GM21717 (cell line): ENCODE data around the gene MNDA.

Experiments used
- ATAC-seq: cut with Tn5 transposase; IDR thresholded peaks from one replicate; pipeline ENCODE4 v1.9.1; 2021; ENCODE audit warnings: mild to moderate bottlenecking, moderate library complexity; ENCODE audit not compliant: unreplicated experiment

MNDA gene

DNA sequence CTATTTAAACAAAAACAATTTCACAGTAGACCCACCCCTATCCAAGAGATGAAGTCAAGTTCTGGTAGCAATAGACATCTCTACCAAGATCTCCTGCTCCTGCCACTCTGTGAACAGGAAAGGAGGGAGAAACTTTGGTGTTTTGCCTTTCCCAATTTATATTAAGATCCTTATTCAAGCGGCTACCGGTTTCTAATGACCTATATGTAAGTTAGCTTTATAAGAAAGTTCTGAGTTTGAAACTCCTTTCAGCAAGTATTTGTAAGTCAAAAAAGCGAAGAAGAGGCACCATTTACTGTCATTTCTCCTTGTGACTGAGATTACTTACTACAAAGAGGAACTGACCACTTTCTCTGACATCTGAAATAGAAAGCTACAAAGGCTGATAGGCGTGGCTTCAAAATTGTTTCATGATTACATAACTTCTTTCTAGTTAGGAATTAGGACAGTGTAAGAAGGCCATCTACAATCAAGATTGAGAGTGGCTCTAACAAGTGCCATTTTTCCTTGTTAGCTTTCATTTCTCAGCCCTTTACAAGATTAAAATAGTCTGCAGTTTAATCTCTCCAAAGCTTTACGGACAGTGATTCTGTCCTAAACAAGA, at the start of gene MNDA:
Gene MNDA (plus strand): TSS at position 448 of the 604 bp plus-strand sequence. CDS start 10,803 bp downstream, outside the sequence.
- ATAC-seq: peak; percentile 92

GRCh38 chr1:158793604-158794003, 37.5 kb upstream of the MNDA start:
- no peak for ATAC-seq

DNA sequence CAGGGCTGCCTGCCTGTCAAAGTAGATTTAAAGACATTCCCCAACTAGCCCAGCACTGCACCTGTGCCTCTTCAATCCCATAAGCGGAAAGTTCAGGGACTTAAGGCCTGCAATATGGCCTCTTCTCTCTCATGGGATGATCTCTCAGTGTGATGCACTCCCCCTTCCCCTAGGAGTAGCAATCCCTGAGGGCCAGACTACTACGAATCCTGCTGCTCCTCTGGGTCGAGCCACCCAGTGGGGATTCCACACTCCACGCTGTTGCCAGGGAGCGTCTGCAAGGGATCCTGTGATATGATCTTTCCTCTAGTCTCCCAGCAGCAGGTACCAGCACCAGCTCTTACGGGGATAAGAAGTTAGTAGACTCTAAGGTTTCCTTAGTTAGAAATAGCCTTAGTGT, 36.9 kb upstream of the MNDA start:
- ATAC-seq: no peak

DNA sequence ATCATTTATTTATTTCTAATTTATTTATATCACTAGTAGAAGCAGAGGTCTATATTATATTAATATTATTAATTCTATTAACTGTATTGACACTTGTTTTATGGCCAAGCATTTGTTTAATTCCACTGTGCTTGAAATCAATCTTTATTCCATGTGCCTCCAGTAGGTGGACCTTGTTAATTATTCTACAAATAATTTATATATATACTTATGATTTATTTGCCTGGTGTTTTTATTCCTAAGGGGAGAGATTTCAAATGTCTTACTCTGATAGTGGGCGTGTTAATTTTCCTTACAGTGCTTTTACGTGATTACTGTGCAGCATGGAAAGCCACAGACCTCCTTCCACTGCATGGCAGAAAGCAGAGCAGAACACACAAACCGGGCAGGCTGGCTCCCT, 32.6 kb upstream of the MNDA start:
- no peak for ATAC-seq

GRCh38 chr1:158799689-158800088, 31.5 kb upstream of the MNDA start:
- ATAC-seq: no peak

GRCh38 chr1:158800526-158800925, 30.6 kb upstream of the MNDA start:
- ATAC-seq: no peak

- ATAC-seq: no peak
Observed at GRCh38 chr1:158801396-158801795, 29.8 kb upstream of the MNDA start.

- ATAC-seq: no peak
Observed at GRCh38 chr1:158803678-158804077, 27.5 kb upstream of the MNDA start.

DNA sequence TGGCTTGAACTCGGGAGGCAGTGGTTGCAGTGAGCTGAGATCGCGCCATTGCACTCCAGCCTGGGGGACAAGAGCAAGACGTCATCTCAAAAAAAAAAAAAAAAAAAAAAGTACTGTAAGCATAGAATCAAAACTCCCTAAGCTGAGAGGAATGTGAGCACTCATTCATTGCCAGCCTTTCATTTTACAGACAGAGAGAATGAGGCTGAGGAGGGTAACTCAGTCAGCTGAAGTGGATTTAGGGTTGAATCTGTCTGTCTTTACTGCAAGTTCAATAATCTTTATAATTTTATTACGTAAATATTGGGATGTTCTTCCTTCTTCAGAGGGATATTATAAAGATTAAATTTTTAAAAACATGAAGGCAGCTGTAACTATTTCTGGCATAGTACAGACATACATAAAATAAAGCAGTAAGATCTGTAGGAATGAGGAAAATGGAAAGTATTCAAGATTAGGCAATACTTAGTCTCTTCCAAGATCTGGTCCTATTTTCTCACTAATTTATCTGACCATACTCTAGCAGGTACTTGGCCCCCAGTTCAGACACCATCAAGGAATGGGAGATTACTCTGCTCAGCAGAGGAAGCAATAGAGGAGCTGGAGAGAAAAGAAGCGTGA, 24.1 kb upstream of the MNDA start:
- no peak for ATAC-seq

GRCh38 chr1:158809256-158809655, 21.9 kb upstream of the MNDA start:
- no peak for ATAC-seq

DNA sequence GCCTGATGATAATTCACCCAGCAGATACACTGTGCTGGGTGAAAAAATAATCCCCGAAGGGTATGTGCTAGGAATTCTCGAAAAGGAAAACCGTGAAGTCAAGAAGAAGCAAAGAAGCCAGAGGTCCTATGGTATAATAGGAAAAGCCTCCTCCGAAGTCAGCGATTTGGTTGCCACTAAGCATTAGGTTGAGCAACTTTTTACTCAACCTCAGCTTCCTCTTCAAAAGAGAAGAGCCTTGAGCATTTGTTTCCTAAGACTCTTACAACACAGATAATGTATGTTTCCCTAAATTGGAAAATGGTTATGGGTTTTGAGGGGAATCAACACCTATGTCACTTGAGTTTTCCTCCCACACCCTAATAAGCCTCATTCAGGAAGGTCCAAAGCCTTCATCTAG, 21.3 kb upstream of the MNDA start:
- no peak for ATAC-seq

DNA sequence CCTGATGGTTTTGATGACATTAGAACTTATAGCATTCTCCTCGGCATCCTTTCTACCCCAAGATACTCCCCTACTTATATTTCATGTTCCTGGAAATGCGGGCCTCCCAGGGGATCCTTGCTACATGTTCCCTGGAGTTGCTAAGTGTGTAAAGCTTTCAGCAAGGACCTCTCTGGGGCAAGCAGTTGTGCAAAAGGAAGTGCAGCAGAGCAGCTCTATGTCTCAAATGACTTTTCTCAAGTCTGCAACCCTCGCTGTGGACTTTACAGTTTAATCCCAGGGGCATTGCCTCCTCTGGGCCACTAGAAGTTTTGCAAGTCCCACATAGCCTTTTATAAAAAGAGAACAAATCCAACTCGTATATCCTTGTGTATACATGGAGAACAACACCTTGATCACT, 20.8 kb upstream of the MNDA start:
- ATAC-seq: no peak

- no peak for ATAC-seq
Observed at GRCh38 chr1:158812336-158812735, 18.8 kb upstream of the MNDA start.

GRCh38 chr1:158813164-158813563, 18.0 kb upstream of the MNDA start:
- ATAC-seq: no peak

DNA sequence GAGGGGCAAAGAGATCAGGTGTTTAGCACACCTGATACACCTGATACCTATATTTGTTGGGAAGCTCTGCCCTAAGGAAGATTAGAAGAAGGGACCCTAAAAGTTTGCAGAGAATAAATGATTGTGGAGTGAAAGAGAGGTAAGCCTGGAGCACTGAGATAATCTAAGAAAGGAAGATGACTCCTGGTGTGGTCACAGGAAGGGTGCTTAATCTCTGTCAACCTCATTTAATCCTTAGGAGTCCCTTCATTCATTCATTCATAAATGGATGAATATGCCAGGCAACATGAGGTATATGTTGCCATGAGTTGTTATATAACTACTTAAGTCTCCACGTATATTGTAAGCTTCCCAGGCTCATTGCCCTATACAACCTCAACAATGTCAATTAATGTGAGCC, 16.2 kb upstream of the MNDA start:
- no peak for ATAC-seq

- no peak for ATAC-seq
Observed at GRCh38 chr1:158818560-158818959, 12.6 kb upstream of the MNDA start.

DNA sequence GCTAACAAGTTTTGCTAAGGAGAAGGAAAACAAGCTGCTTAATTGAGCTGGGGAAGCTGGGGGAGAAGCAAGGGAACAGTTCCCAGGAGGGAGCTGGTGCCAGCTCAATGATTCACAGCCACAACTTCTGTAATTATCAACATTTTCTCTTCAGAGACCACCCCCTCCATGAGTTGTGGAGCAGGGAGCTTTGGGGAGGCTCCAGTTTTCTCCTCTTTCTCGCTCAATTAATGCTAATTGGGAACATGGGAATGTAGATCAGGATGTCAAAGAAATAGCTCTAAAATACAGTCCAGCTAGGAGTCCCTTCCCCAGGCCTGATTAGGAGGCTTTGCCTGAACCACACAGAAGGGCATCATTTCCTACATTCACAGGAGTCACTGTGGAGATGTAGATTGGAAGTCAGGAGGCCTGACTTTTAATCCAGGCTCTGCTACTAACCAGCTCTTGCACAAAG, 12.1 kb upstream of the MNDA start:
- ATAC-seq: no peak

DNA sequence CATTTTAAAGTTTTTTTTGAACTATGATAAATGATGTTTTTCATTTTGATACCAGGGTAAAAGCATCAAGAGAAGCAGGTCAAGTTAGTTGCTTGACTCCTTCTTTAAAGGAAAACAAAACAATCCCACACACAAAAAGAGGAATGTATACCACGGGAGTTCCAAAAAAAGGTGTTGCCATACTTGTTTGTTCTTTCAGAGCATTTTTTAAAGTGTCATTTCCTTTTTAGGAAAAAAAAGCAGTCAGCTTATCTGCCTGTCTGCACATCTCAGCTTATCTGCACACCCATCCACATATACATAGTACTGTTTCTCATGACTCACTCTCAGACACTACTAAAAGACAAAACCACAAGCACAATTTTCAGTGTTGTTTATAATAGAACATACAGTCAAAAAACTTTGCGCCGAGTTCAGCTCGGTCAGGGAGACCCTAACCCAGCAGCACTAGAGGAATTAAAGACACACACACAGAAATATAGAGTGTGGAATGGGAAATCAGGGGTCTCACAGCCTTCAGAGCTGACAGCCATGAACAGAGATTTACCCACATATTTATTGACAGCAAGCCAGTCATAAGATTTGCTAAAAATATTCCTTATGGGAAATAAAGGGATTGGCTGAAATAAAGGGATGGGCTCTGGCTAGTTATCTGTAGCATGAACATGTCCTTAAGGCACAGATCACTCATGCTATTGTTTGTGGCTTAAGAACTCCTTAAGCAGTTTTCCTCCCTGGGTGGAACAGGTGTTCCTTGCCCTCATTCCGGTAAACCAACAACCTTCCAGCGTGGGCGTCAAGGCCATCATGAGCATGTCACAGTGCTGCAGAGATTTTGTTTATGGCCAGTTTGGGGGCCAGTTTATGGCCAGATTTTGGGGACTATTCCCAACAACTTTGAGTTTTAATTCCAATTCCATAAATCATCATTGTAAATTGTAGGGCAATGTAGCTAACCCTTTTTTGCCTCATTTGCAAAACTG, 11.4 kb upstream of the MNDA start:
- ATAC-seq: peak; percentile 98

GRCh38 chr1:158821723-158822122, 9.4 kb upstream of the MNDA start:
- no peak for ATAC-seq

DNA sequence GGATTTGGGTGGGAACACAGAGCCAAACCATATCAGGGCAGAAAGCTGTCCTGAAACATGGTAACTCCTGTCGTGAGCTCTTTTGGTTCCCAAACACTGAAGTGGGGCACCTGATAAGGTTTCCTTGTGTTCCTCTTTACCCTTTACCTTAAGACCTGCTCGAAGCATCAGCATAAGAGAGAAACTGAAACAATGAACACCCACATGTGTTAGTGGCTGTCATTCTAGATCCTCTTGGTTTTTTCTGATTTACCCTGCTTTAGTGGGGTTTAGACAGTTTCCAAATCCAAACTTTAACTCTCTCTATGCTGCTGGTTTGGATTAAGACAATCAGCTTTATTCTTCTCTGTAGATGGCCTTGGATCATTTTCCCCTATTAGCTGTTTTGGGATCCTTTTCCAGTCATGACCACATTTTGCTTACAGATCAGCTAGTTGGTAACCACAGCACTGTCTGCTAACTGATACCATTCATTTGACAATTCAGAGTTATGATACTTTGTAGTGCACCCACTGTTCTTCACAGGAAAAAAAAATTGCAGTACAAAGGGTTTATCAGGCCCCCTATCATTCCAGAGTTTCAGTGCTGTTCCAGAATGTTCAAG, 975 bp upstream of the MNDA start:
- ATAC-seq: peak; percentile 59

- ATAC-seq: no peak
Observed at GRCh38 chr1:158833264-158833663, 2.1 kb downstream of the MNDA start.
